ENCODE results near the gene NPAS3.

Gene NPAS3

GRCh38 chr14:33057585-33057984 is 118.9 kb downstream of the NPAS3 start:
- POLR2A ChIA-PET, result no interaction called here

GRCh38 chr14:33061667-33062325 is 123.1 kb downstream of the NPAS3 start:
- no peaks in the 10 kb centered on the region for H3K36me3 ChIP-seq (ENCODE audit: control insufficient read depth in 2 of 2, insufficient read depth in 1 of 2, low read length in 2 of 2)
- no peaks in the 10 kb centered on the region for H3K9me3 ChIP-seq (ENCODE audit: control insufficient read depth, insufficient read depth, low read depth, low read length)
- H3K27ac ChIP-seq (ENCODE audit: extremely low read depth, low read depth, low read length), result no peak overlapping the region
- TF ChIP-seq ZNF221 (tag by site-specific recombination; IDR thresholded peaks at IDR 0.05; ENCODE audit: borderline replicate concordance) (no peak), ATF2 (tag by site-specific recombination; IDR thresholded peaks at IDR 0.05; ENCODE audit: low read depth) (no peak), ZNF571 (tag by site-specific recombination; IDR thresholded peaks at IDR 0.05) (no peak), KLF17 (tag by site-specific recombination; IDR thresholded peaks at IDR 0.05) (no peak), BCL6B (tag by site-specific recombination; IDR thresholded peaks at IDR 0.05) (no peak), ZNF843 (tag by site-specific recombination; IDR thresholded peaks at IDR 0.05) (no peak), TCF7L2 (IDR thresholded peaks at IDR 0.05; ENCODE audit: borderline replicate concordance, low read depth, low read length) (no peak), WT1 (tag by site-specific recombination; IDR thresholded peaks at IDR 0.05) (no peak), ZNF596 (tag by site-specific recombination; IDR thresholded peaks at IDR 0.05) (no peak), ZNF341 (tag by site-specific recombination; IDR thresholded peaks at IDR 0.05; ENCODE audit: low read depth) (no peak), ZNF416 (tag by site-specific recombination; IDR thresholded peaks at IDR 0.05) (no peak)
- POLR2A ChIA-PET, result no interaction called here
- H3K4me1 ChIP-seq (ENCODE audit: control insufficient read depth, insufficient read depth, low read length), result 0 out of 2 replicates have a peak, but pooled peaks cover 2% of the 10 kb centered on the region
- no peak overlapping the region for H3K4me3 ChIP-seq (ENCODE audit: low read depth, low read length)
- CTCF ChIA-PET, result interaction anchor here (0.9 kb wide), 1 partner anchor 12 kb away, joined by 3 read pairs; no protein-coding TSS in a partner anchor

More at GRCh38 chr14:33057585-33057984, 118.9 kb downstream of the NPAS3 start:
- CTCF ChIA-PET, result interaction anchor here (1.9 kb wide), 1 partner anchor 119 kb away, joined by 5 read pairs; the partner anchor contains the start of gene NPAS3
- H3K9me3 ChIP-seq (ENCODE audit: control insufficient read depth, insufficient read depth, low read depth, low read length), result no peaks in the 10 kb centered on the region
- no peak overlapping the region for H3K4me3 ChIP-seq (ENCODE audit: low read depth, low read length)
- H3K27ac ChIP-seq (ENCODE audit: extremely low read depth, low read depth, low read length), result no peak overlapping the region
- H3K36me3 ChIP-seq (ENCODE audit: control insufficient read depth in 2 of 2, insufficient read depth in 1 of 2, low read length in 2 of 2), result no peaks in the 10 kb centered on the region
- no peak for TF ChIP-seq ZBTB20 (tag by site-specific recombination; IDR thresholded peaks at IDR 0.05)
- H3K4me1 ChIP-seq (ENCODE audit: control insufficient read depth, insufficient read depth, low read length), result no peaks in the 10 kb centered on the region

GRCh38 chr14:33062476-33062875 is 123.8 kb downstream of the NPAS3 start:
- H3K27ac ChIP-seq (ENCODE audit: extremely low read depth, low read depth, low read length), result no peak overlapping the region
- POLR2A ChIA-PET, result no interaction called here
- TF ChIP-seq BCL11B (tag by site-specific recombination; IDR thresholded peaks at IDR 0.05; ENCODE audit: low read depth), result no peak
- no peak for TF ChIP-seq ZBTB6 (tag by site-specific recombination; IDR thresholded peaks at IDR 0.05)
- TF ChIP-seq ZNF501 (tag by site-specific recombination; IDR thresholded peaks at IDR 0.05), result no peak
- no peak for TF ChIP-seq GLIS2 (tag by site-specific recombination; IDR thresholded peaks at IDR 0.05)
- no peak for TF ChIP-seq ZNF19 (tag by site-specific recombination; IDR thresholded peaks at IDR 0.05; ENCODE audit: low read depth)
- TF ChIP-seq CTCF (tag by site-specific recombination; IDR thresholded peaks at IDR 0.05), result no peak
- no peak for TF ChIP-seq ZIC2 (tag by site-specific recombination; IDR thresholded peaks at IDR 0.05)
- TF ChIP-seq ZNF211 (tag by site-specific recombination; IDR thresholded peaks at IDR 0.05; ENCODE audit: low read depth), result no peak
- TF ChIP-seq RBAK (tag by site-specific recombination; IDR thresholded peaks at IDR 0.05), result no peak
- no peak for TF ChIP-seq ZNF24 (tag by site-specific recombination; IDR thresholded peaks at IDR 0.05)
- TF ChIP-seq SP3 (tag by site-specific recombination; IDR thresholded peaks at IDR 0.05), result no peak
- no peak for TF ChIP-seq SETDB1 (IDR thresholded peaks at IDR 0.05; ENCODE audit: insufficient read length, low read length)

More at GRCh38 chr14:33062476-33062875, 123.8 kb downstream of the NPAS3 start:
- H3K4me1 ChIP-seq (ENCODE audit: control insufficient read depth, insufficient read depth, low read length), result 0 out of 2 replicates have a peak, but pooled peaks cover 2% of the 10 kb centered on the region
- H3K4me3 ChIP-seq (ENCODE audit: low read depth, low read length), result no peak overlapping the region
- H3K9me3 ChIP-seq (ENCODE audit: control insufficient read depth, insufficient read depth, low read depth, low read length), result no peaks in the 10 kb centered on the region
- CTCF ChIA-PET, result interaction anchor here (0.8 kb wide), 1 partner anchor 21 kb away, joined by 3 read pairs; no protein-coding TSS in a partner anchor
- no peaks in the 10 kb centered on the region for H3K36me3 ChIP-seq (ENCODE audit: control insufficient read depth in 2 of 2, insufficient read depth in 1 of 2, low read length in 2 of 2)
